HG03558 (cell line): ENCODE results near the gene DLGAP4.
"Not testable (repeated sequence)": the region's sequence is repeated elsewhere in the genome, so short reads cannot be mapped to it uniquely, and the experiment has no call there.

Experiments used
- ATAC-seq: cut with Tn5 transposase; IDR thresholded peaks from one replicate; pipeline ENCODE4 v1.9.1; 2021; ENCODE audit warnings: moderate number of reproducible peaks; ENCODE audit not compliant: unreplicated experiment; ENCODE audit errors: extremely low read depth

The DLGAP4 gene

GRCh38 chr20:36544134-36545018 is 238.2 kb downstream of the DLGAP4 start:
- ATAC-seq: no peak

DNA sequence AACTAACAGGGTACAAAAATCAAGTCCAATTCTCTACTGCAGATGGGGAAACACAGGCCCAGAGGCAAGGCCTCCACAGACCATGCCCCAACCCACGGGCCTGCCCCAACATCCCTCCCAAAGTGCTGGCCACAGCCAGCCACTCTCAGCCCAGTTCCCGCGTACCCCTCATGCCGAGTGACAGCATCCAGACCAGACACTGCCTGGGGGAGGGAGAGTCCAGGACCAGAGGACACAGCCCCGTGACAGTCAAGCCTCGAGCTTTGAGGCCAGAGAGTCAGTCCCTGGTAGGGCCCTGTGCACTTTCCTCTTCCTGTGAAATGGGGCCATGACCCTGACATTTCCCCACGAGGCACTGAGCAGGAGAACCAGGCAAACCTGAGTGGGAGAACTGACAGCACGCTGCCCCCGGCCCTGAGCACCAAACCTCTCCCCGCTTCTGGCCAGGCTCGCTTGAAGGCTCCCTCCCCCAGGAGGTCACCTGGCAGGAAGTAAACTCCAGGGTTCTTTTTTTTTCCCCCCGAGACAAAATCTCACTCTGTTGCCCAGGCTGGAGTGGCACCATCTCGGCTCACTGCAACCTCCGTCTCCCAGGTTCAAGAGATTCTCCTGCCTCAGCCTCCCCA is 240.1 kb downstream of the DLGAP4 start:
- ATAC-seq: no peak

GRCh38 chr20:36547186-36548005 is 241.3 kb downstream of the DLGAP4 start:
- ATAC-seq: no peak

DNA sequence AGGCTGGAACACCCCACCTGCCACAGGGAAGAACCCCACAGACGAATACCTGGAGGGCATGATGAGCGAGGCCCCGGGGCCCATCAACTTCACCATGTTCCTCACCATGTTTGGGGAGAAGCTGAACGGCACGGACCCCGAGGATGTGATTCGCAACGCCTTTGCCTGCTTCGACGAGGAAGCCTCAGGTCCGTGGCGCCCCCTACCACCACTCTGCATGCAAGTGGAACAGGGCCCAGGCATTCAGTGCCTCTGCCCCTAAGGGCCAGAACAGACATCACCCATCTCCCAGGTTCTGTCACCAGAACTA is 241.8 kb downstream of the DLGAP4 start:
- ATAC-seq: no peak

- ATAC-seq: no peak
Measured at GRCh38 chr20:36548704-36549627, 242.8 kb downstream of the DLGAP4 start.

- no peak for ATAC-seq
Measured at GRCh38 chr20:36549628-36549941, 243.4 kb downstream of the DLGAP4 start.

- no peak for ATAC-seq
Measured at GRCh38 chr20:36549942-36550789, 244.0 kb downstream of the DLGAP4 start.

- ATAC-seq: no peak
Measured at GRCh38 chr20:36550790-36551299, 244.7 kb downstream of the DLGAP4 start.

DNA sequence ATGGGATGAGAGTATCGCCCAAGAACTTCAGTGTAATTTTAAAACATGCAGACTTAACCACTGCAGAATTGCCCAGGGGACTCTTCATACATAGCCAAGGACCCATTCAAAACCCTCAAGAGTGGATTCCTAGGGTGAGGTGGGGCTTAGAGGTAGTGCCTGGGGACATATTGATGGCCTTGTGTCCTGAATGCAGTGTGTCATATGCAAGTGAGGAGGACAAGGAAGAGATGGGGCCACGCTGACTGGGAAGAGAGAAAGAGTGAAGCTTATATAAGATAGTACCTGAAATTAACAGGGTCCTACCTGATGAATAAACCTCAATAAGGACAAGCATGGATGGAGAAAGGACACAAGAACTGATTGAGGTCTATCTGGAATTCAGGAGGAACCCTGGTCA is 249.1 kb downstream of the DLGAP4 start:
- no peak for ATAC-seq

GRCh38 chr20:36562724-36563123 is 256.6 kb downstream of the DLGAP4 start:
- ATAC-seq: no peak

DNA sequence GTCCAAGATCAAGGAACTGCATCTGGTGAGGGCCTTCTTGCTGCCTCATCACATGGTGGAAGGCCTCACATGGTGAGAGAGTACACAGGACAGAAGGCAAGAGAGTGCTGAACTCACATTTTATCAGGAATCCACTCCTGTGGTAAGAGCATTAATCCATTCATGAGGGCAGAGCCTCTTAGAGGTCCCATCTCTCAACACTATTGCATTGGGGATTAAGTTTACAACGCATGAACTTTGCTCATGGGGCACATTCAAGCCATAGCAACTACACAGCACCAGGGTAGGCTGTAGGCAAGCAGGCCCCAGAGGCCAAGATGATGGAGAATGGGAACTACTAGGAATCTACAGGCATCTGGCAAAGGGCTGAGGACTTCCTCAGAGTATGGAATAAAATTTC is 257.2 kb downstream of the DLGAP4 start:
- no peak for ATAC-seq

- not testable (repeated sequence) for ATAC-seq
Measured at GRCh38 chr20:36564078-36564725, 258.1 kb downstream of the DLGAP4 start.

GRCh38 chr20:36564726-36565121 is 258.6 kb downstream of the DLGAP4 start:
- not testable (repeated sequence) for ATAC-seq

DNA sequence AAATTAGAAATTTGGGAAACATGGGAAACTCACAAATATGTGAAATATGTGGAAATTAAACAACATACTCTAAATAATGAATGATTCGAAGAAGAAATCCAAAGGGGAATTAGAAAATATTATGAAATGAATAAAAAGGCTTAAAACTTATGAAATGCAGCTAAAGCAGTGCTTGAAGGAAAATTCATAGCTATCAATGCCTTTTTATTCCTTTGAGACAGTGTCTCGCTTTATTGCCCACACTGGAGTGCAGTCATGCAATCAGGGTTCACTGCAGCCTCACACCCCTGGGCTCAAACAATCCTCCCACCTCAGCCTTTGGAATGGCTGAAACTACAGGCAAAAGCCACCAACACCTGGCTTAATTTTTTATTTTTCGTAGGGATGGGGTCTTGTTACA is 259.4 kb downstream of the DLGAP4 start:
- no peak for ATAC-seq

DNA sequence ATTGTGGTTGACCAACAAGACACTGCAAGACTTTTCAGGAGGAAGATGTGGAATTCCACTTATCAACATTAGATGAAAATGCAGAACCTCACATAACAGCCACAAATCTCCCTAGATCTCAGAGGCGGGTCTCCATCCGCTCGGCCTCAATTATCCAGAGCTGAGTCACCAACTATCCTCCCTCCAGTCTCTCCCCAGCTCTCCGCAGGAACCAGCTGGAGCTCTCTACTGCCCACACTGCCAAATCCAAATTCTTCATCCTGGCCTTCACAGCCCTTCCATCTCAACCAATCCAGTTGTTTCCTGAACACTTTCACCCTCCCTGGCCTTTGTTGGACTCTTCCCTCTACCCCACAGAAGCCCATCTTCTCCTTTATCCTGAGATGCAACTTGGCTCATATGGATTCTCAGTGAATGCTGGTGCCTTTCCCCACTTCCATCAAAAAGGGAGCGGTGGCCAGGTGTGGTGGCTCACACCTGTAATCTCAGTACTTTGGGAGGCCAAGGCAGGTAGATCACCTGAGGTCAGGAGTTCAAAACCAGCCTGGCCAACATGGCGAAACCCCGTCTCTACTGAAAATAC is 263.8 kb downstream of the DLGAP4 start:
- ATAC-seq: no peak

DNA sequence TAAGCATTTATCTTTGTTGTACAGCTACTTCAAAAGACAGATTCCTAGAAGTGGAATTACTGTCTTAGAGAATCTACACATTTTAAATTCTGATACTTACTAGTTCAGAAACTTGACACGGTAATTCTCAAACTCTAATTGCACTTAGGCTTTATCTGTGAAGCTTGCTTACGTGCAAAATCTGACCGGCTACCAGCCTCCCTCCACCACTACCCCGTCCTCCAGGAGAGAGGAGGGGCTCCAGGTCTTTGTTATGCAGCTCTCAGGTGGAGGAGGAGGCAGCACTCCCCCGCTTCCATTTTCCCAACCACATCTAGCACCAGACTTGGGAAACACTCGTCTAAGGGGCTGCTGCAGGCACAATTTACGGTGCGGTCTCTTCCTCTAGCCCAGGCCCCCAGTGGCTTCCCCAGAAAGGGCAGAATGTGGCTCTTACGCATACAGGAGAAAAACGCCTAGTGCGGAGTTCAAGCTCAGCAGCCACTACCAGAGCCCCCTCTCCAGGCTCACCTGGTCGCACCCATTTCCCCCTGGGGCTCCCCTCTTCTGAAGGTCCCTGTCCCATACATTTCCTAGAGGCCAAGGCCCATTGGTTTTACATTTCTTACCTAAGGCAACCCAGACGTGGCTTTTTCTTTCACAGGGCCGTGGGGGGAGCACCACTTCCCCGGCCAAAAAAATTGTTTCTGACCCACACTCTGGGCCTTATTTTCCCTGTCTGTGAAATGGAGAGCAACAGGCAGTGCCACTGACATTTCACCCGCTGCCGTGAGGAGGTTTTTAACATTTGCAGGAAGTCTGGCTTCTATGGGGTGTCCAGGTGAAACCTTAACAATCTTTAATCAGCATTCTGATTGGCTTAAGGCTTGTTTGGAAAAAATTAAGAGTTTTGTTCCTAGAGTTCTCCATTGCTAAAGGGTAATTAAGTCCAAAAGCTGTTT is 265.7 kb downstream of the DLGAP4 start:
- no peak for ATAC-seq

DNA sequence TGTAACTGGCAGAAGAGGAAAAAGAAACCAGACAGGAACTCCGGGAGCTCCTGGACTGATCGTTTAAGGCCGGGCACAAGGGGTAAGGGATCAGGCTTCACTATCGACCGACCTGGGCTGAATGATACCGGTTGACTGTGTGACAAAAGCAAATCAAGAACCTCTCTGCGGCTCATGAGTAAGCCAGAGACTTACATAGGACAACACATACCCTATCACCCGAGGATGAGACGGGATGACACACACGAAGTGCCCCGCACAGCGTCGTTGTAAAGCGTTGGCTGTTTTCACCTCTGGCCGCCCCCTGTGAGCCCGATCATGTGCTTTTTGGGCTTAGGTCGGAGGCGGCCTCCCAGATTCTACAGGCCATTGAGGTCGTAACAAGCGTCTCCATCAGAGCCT is 266.6 kb downstream of the DLGAP4 start:
- no peak for ATAC-seq
